Endothelial cell (in vitro differentiated cells): ENCODE results near the gene PRDM5. TPM values are rescaled to one million over a fixed set of nuclear protein-coding genes. Genes with fewer than 3 reads are reported as not detected.
A peak's percentile ranks its signal among the peaks of the same experiment; 100 is the strongest.

Experiments used
- DNase-seq: peaks from one replicate; pipeline ENCODE4 v3.0.0; 2021; ENCODE audit warnings: low spot score
- H3K27ac Mint-ChIP-seq: one replicate; pipeline ENCODE4 v1.8.0; 2021; ENCODE audit warnings: mixed read lengths, inconsistent platforms; ENCODE audit not compliant: unreplicated experiment
- H3K27me3 Mint-ChIP-seq: one replicate; pipeline ENCODE4 v1.8.0; 2021; ENCODE audit warnings: mild to moderate bottlenecking, moderate library complexity, mixed read lengths, inconsistent platforms; ENCODE audit not compliant: unreplicated experiment
- H3K36me3 Mint-ChIP-seq: one replicate; pipeline ENCODE4 v1.8.0; 2021; ENCODE audit warnings: mild to moderate bottlenecking, low read depth, mixed read lengths, inconsistent platforms; ENCODE audit not compliant: unreplicated experiment
- H3K4me1 Mint-ChIP-seq: one replicate; pipeline ENCODE4 v1.8.0; 2021; ENCODE audit warnings: mild to moderate bottlenecking, mixed read lengths, inconsistent platforms; ENCODE audit not compliant: unreplicated experiment
- H3K4me3 Mint-ChIP-seq: one replicate; pipeline ENCODE4 v1.8.0; 2021; ENCODE audit warnings: mild to moderate bottlenecking, mixed read lengths, inconsistent platforms; ENCODE audit not compliant: unreplicated experiment
- H3K9me3 Mint-ChIP-seq: one replicate; pipeline ENCODE4 v1.8.0; 2021; ENCODE audit warnings: mixed read lengths, inconsistent platforms; ENCODE audit not compliant: unreplicated experiment
- CTCF ChIP-seq: fragments of 200-600 bp; sonication (generic); IDR thresholded peaks from one replicate; pipeline ENCODE4 v1.5.0; 2021; ENCODE audit warnings: antibody characterized with exemption; ENCODE audit not compliant: unreplicated experiment
- total RNA-seq: library from RNA; stranded (reverse); fragmentation: NEBNext Ultra II Directional; extraction: Animal tissue kit (Norgen Biotek cat#: 25700); gene quantifications from one replicate; pipeline ENCODE4 v1.2.1, GENCODE V29; 2021; ENCODE audit not compliant: unreplicated experiment

Gene PRDM5
- total RNA-seq, 1 donor from 2014 or later: 17.0 TPM

- Mint-ChIP-seq H3K27me3 (peaks cover 3% of the 10 kb centered on the region), H3K27ac (no peak overlapping the region), H3K9me3 (no peaks in the 10 kb centered on the region), H3K4me3 (no peak overlapping the region), H3K36me3 (peaks cover 12% of the 10 kb centered on the region), H3K4me1 (no peaks in the 10 kb centered on the region)
- no peak for TF ChIP-seq CTCF
- no peak for DNase-seq
These were observed 83.1 kb downstream of the PRDM5 start for GRCh38 chr4:120839334-120839973.

GRCh38 chr4:120838784-120839183 is 83.7 kb downstream of the PRDM5 start:
- Mint-ChIP-seq H3K27me3 (peaks cover 3% of the 10 kb centered on the region), H3K9me3 (no peaks in the 10 kb centered on the region), H3K36me3 (peaks cover 15% of the 10 kb centered on the region), H3K4me1 (no peaks in the 10 kb centered on the region), H3K4me3 (peak overlapping the region; percentile 71), H3K27ac (no peak overlapping the region)
- DNase-seq: no peak
- no peak for TF ChIP-seq CTCF

GRCh38 chr4:120837656-120838055 is 84.9 kb downstream of the PRDM5 start:
- no peak overlapping the region for H3K27ac Mint-ChIP-seq
- H3K27me3 Mint-ChIP-seq: peaks cover 3% of the 10 kb centered on the region
- no peak overlapping the region for H3K4me3 Mint-ChIP-seq
- no peaks in the 10 kb centered on the region for H3K4me1 Mint-ChIP-seq
- no peak for DNase-seq
- no peaks in the 10 kb centered on the region for H3K9me3 Mint-ChIP-seq
- no peak for TF ChIP-seq CTCF
- H3K36me3 Mint-ChIP-seq: peaks cover 22% of the 10 kb centered on the region

GRCh38 chr4:120835342-120835741 is 87.2 kb downstream of the PRDM5 start:
- Mint-ChIP-seq H3K4me3 (no peak overlapping the region), H3K27ac (no peak overlapping the region), H3K9me3 (no peaks in the 10 kb centered on the region), H3K36me3 (peaks cover 22% of the 10 kb centered on the region), H3K27me3 (peaks cover 3% of the 10 kb centered on the region), H3K4me1 (no peaks in the 10 kb centered on the region)
- no peak for DNase-seq
- TF ChIP-seq CTCF: no peak

GRCh38 chr4:120830204-120830603 is 92.3 kb downstream of the PRDM5 start:
- H3K27ac Mint-ChIP-seq: no peak overlapping the region
- TF ChIP-seq CTCF: no peak

More at GRCh38 chr4:120830204-120830603, 92.3 kb downstream of the PRDM5 start:
- H3K27me3 Mint-ChIP-seq: no peaks in the 10 kb centered on the region
- DNase-seq: no peak
- no peaks in the 10 kb centered on the region for H3K9me3 Mint-ChIP-seq
- H3K4me3 Mint-ChIP-seq: no peak overlapping the region
- H3K36me3 Mint-ChIP-seq: peaks cover 14% of the 10 kb centered on the region
- H3K4me1 Mint-ChIP-seq: peaks cover 2% of the 10 kb centered on the region
